NCI-H82 (cell line): ENCODE data around the gene TMEM74B.
A peak's percentile ranks its signal among the peaks of the same experiment; 100 is the strongest.
"Not testable (repeated sequence)": the region's sequence is repeated elsewhere in the genome, so short reads cannot be mapped to it uniquely, and the experiment has no call there.

Experiments used
- DNase-seq: peaks from one replicate; lab custom pipeline; 2025; lab: John Stamatoyannopoulos, UW

TMEM74B gene

GRCh38 chr20:1178623-1179022 lies 6.2 kb downstream of the TMEM74B start:
- DNase-seq, result no peak

DNA sequence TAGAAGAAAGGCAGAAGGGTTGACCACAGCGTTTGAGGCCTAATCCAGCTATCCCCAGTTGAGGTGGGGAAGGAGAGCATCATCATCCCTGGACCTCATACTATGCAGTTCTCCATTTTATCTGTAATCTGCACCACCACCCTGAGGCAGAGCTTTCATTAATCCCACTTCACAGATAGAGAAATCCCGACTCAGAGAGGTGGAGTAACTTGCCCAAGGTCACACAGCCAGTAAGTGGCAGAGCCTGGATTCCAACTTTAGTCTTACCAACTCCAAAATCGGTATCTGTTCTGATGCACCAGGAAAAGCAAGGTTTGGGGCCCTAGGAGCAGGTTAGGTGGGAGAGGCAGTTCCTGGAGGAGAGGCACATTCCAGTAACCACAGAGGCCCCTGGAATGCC lies 6.7 kb downstream of the TMEM74B start:
- DNase-seq, result no peak

DNA sequence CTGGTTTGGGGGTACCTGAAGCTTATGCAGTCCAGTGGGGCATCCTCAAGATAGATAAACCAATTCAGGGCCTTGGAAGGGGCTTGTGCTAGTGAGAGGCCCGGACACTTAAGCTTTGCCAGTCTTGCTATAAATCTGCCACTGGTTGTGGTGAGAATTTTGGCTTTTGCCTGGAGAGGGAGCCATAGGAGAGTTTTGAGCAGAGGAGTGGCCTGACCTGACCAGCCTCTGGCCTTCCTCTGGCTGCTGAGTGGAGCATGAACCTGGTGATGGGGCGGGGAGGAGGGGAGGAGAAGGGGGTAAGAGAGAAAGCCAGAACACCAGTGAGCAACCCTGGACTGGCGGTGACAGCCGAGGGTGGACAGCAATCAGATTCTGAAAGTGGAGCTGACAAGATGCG lies 7.1 kb downstream of the TMEM74B start:
- peak; percentile 29 for DNase-seq

DNA sequence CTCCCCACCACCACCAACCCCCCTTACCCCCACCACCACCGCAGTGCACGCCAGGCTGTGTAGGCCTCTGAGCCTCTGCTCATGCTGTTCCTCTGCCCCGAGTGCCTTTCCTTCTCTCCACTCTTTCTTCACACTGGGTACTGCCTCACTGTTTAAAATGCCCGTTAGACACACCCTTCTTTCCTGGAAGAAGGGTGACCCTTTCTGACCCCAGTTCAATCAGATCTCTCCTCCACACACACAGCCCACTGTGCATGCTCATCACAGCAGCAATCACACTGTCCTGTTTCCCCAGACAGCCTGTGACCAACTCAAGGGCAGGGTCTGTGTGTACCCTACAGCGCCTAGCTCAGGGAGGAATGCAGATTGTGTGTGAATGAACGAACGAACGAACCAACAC lies 10.0 kb downstream of the TMEM74B start:
- no peak for DNase-seq

- DNase-seq, result peak; percentile 34
Measured at GRCh38 chr20:1173698-1174097, 11.1 kb downstream of the TMEM74B start.

GRCh38 chr20:1171461-1172093 lies 13.2 kb downstream of the TMEM74B start:
- DNase-seq, result no peak

- DNase-seq, result no peak
Measured at GRCh38 chr20:1169224-1169623, 15.6 kb downstream of the TMEM74B start.

DNA sequence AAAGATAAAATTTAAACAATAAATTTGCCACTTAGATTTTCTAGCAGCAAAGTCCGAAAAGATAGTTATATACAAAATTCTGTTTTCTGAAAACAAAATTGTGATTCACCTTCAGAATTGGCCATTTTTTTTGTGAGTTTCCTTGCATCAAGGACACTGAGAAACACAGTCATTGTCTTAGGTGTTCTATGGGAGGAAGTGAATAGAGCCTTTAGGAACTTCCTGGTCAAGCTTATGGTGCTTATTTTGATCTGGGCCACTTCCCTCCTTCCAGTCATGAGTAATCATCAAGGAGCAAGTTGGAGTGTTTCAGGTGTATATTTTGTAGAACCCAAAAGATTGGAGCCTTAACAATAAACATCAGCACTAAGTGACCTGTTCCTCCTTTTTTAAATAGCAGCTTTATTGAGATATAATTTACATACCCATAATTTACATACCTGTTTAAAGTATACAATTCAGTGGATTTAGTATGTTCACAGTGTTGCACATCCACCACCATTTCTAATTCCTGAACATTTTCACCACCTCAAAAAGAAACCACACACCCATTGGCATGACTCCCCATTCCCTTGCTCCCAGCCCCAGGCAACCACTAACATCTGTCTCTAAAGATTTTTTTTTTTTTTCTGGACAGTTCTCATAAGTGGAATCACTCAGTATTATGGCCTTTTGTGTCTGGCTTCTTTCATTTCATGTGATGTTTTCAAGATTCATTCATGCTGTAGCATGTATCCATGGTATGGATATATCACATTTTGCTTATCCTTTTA lies 17.6 kb downstream of the TMEM74B start:
- DNase-seq, result no peak

GRCh38 chr20:1165941-1166340 lies 18.8 kb downstream of the TMEM74B start:
- no peak for DNase-seq

DNA sequence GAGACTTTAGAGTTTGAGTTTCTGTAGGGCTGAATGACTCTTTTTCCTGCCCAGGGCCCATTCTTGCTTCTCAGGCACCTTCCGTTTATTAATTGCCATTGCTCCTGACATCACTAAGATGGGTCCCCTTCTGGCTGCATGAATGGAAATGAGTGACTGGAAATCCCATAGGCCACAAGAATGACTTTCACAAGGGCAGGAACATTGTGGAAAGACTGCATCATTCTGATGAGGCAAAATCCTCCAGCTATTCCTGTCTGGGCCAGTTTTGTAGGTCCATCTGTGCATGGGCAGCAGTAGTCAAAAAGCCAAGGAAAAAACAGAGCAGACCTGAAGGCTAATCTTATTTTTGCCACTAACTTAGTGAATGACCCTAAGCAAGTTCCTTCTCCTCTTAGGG lies 19.3 kb downstream of the TMEM74B start:
- DNase-seq, result no peak

DNA sequence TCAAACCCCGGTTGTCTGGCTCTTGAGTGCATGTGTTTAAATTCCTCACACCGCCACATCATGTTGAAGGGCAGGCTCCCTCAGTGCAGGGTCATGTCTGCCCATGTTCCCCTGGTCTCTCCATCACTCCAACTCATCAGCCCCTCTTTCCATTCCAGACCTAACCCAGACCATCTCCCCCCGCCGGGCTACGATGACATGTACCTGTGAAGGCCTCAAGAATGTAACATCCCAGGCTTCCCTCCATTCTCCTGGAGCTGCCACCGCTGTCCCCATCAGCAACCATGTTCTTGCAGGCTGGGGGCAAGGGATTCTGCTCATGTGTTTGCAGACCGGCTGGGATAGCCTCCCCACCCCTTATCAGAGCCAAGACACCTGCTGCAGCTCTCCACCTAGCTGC lies 19.9 kb downstream of the TMEM74B start:
- no peak for DNase-seq

DNA sequence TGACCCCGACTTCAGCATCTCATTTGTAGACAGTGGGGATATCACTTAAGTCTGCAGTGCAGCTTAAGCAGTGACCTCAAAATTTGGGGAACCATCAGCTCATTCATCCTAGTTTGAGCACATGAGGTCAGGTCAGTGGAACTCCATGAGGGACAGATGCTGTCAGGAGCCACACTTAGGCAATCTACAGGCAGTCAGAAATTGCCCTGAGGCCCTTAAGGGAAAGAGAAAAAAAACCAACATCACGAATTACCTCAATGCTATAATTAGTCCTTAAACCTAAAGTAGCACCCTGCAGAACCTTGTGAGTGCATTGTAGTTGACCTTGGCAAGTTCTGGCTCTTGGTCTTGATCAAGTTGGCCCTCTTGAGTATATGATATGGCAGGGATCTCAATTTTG lies 21.1 kb downstream of the TMEM74B start:
- no peak for DNase-seq

DNA sequence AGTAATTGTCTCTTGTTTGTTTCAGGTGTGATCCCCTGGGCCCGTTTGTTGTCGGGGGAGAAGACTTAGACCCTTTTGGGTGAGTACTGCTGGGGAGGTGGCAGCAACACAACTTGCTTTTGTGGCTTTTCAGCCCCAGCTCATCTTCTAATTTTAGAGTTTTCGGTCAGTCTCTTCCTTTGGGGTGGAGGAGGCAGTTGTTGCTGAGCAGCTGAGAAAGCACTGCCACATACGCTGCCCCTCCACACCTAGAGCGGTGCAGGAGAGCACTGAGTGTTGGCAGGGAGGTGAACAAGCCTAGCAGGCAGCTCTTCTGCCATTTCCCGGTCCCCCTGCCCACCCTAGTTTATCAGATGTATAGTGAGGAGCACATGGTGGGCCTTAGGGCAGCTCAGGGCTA lies 21.7 kb downstream of the TMEM74B start:
- no peak for DNase-seq

DNA sequence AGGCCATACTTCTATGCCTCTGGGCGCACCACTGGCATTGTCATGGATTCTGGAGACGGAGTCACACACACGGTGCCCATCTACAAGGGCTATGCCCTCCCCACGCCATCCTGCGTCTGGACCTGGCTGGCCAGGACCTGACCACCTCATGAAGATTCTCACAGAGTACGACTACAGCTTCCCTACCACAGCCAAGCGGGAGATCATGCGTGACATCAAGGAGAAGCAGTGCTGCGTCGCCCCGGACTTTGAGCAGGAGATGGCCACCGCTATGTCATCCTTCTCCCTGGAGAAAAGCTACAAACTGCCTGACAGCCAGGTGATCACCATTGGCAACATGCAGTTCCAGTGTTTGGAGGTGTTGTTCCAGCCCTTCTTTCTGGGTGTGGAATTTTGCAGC lies 23.8 kb downstream of the TMEM74B start:
- DNase-seq, result no peak

DNA sequence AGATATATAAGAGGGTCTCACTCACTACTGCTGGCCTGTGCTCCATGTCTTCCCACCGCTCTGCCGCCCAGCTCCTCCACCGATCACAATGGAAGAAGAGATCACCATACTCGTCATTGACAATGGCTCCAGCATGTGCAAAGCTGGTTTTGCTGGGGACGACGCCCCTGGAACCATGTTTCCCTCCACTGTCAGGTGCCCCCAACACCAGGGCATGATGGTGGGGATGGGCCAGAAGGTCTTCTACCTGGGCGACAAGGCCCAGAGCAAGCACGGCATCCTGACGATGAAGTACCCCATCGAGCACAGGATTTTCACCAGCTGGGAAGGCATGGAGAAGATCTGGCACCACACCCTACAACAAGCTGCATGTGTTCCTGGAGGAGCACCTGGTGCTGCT lies 24.3 kb downstream of the TMEM74B start:
- no peak for DNase-seq

- DNase-seq, result no peak
Measured at GRCh38 chr20:1155342-1155741, 29.4 kb downstream of the TMEM74B start.

DNA sequence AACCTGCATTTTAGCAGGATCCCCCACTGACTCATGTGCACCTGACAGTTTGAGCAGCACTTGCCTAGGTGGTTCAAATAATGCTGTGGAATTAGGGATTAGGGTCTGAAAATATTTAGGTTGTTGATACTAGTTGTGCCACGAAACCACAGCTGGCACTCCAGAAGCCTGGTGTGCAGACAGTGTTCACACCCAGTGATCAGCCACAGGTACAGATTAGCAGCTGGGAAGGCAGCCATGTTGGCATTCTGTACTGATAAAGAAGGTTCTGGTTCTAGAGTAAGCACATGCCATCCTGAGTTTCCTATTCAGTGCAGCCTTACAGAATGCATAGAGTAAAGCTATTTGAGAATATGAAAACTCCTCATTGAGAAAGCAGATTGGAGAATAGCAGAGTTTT lies 30.1 kb downstream of the TMEM74B start:
- no peak for DNase-seq

GRCh38 chr20:1154226-1154625 lies 30.6 kb downstream of the TMEM74B start:
- no peak for DNase-seq

DNA sequence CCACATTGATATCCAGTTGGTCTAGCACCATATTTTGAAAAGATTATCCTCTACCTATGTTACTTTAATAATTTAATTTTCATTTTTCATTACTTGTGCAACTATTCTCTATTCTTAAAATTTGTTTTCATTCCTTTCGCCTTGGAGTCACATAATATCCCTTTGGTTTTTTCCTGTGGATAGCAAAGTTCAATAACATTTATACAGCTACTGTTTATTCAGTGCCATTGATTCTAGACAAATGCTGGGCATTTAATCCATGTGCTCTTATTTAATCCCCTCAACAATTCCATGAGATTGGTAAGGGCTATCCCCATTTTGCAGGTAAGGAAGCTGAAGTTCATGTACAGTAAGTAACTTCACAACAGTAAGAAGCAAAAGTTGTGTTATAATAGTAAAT lies 33.8 kb downstream of the TMEM74B start:
- no peak for DNase-seq

- DNase-seq, result no peak
Measured at GRCh38 chr20:1150218-1150617, 34.6 kb downstream of the TMEM74B start.

DNA sequence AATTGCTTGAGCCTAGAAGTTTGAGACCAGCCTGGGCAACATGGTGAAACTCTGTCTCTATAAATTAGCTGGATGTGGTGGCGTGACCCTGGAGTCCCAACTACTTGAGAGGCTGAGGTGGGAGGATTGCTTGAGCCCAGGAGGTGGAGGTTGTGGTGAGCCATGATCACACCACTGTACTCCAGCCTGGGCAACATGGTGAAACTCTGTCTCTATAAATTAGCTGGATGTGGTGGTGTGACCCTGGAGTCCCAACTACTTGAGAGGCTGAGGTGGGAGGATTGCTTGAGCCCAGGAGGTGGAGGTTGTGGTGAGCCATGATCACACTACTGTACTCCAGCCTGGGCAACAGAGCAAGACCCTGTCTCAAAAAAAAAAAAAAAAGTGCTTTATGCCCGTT lies 35.0 kb downstream of the TMEM74B start:
- not testable (repeated sequence) for DNase-seq

- DNase-seq, result no peak
Measured at GRCh38 chr20:1146957-1147356, 37.8 kb downstream of the TMEM74B start.

DNA sequence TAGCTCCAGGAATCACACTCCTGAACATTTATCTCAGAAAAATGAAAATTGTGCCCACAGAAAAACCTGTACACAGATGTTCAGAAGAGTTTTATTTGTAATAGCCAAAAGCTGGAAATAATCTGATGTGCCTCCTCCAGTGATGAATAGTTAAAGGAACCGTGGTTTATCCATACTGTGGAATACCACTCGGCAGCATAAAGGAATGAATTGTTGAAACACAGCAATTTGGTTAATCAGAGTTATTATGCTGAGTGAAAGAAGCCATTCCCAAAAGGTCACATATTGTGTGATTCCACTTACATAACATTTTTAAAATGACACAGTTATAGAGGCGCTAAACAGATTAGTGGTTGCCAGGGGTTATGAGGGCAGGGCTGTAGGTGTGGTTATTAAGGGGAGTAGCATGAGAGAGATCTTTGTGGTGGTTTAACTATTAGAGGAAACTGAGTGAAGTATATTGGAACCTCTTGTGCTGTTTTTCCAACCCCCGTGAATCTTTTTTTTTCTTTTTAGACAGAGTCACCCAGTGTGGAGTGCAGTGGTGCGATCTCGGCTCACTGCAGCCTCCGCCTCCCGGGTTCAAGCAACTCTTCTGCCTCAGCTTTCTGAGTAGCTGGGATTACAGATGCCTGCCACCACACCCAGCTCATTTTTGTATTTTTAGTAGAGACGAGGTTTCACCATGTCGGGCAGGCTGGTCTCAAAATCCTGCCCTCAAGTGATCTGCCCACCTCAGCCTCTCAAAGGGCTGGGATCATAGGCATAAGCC lies 40.2 kb downstream of the TMEM74B start:
- DNase-seq, result peak; percentile 2
